Measurements from ENCODE around the gene PARD6B.

Gene PARD6B

GRCh38 chr20:50723672-50724071, 7.7 kb upstream of the PARD6B start:
- Histone ChIP-seq H3K9ac (ENCODE audit: low read length in 5 of 5) (no peak overlapping the region), H3K36me3 (ENCODE audit: control insufficient read depth in 5 of 5, insufficient read depth in 5 of 5, low read length in 5 of 5) (no peaks in the 10 kb centered on the region), H3K9me3 (ENCODE audit: control insufficient read depth in 5 of 5, low read length in 5 of 5) (no peaks in the 10 kb centered on the region), H3K4me1 (ENCODE audit: control insufficient read depth in 5 of 5, insufficient read depth in 5 of 5, low read length in 5 of 5) (peaks cover 0 to 12% (median 10%) of the 10 kb centered on the region in 5 donors), H3K27ac (ENCODE audit: low read depth, low read length) (no peak overlapping the region), H3K4me3 (ENCODE audit: low read depth in 1 of 5, low read length in 5 of 5) (no peak overlapping the region), H3K27me3 (ENCODE audit: control insufficient read depth in 5 of 5, insufficient read depth in 4 of 5, low read length in 5 of 5) (no peaks in the 10 kb centered on the region)

GRCh38 chr20:50724112-50724725, 7.2 kb upstream of the PARD6B start:
- no peaks in the 10 kb centered on the region for H3K27me3 ChIP-seq (ENCODE audit: control insufficient read depth in 5 of 5, insufficient read depth in 4 of 5, low read length in 5 of 5)
- no peak overlapping the region for H3K27ac ChIP-seq (ENCODE audit: low read depth, low read length)
- no peaks in the 10 kb centered on the region for H3K9me3 ChIP-seq (ENCODE audit: control insufficient read depth in 5 of 5, low read length in 5 of 5)
- no peak overlapping the region for H3K4me3 ChIP-seq (ENCODE audit: low read depth in 1 of 5, low read length in 5 of 5)
- no peaks in the 10 kb centered on the region for H3K36me3 ChIP-seq (ENCODE audit: control insufficient read depth in 5 of 5, insufficient read depth in 5 of 5, low read length in 5 of 5)
- H3K4me1 ChIP-seq (ENCODE audit: control insufficient read depth in 5 of 5, insufficient read depth in 5 of 5, low read length in 5 of 5) = peaks cover 0 to 12% (median 10%) of the 10 kb centered on the region in 5 donors
- no peak overlapping the region for H3K9ac ChIP-seq (ENCODE audit: low read length in 5 of 5)

GRCh38 chr20:50724851-50725723, 6.3 kb upstream of the PARD6B start:
- H3K36me3 ChIP-seq (ENCODE audit: control insufficient read depth in 5 of 5, insufficient read depth in 5 of 5, low read length in 5 of 5) = no peaks in the 10 kb centered on the region
- no peak overlapping the region for H3K27ac ChIP-seq (ENCODE audit: low read depth, low read length)
- H3K9me3 ChIP-seq (ENCODE audit: control insufficient read depth in 5 of 5, low read length in 5 of 5) = no peaks in the 10 kb centered on the region
- peaks cover 0 to 13% (median 10%) of the 10 kb centered on the region in 5 donors for H3K4me1 ChIP-seq (ENCODE audit: control insufficient read depth in 5 of 5, insufficient read depth in 5 of 5, low read length in 5 of 5)
- H3K4me3 ChIP-seq (ENCODE audit: low read depth in 1 of 5, low read length in 5 of 5) = no peak overlapping the region
- no peak overlapping the region for H3K9ac ChIP-seq (ENCODE audit: low read length in 5 of 5)
- no peaks in the 10 kb centered on the region for H3K27me3 ChIP-seq (ENCODE audit: control insufficient read depth in 5 of 5, insufficient read depth in 4 of 5, low read length in 5 of 5)

GRCh38 chr20:50725724-50726005, 5.7 kb upstream of the PARD6B start:
- Histone ChIP-seq H3K4me1 (ENCODE audit: control insufficient read depth in 5 of 5, insufficient read depth in 5 of 5, low read length in 5 of 5) (peaks cover 0 to 18% (median 16%) of the 10 kb centered on the region in 5 donors), H3K9me3 (ENCODE audit: control insufficient read depth in 5 of 5, low read length in 5 of 5) (no peaks in the 10 kb centered on the region), H3K27ac (ENCODE audit: low read depth, low read length) (no peak overlapping the region), H3K4me3 (ENCODE audit: low read depth in 1 of 5, low read length in 5 of 5) (no peak overlapping the region), H3K9ac (ENCODE audit: low read length in 5 of 5) (no peak overlapping the region), H3K27me3 (ENCODE audit: control insufficient read depth in 5 of 5, insufficient read depth in 4 of 5, low read length in 5 of 5) (no peaks in the 10 kb centered on the region), H3K36me3 (ENCODE audit: control insufficient read depth in 5 of 5, insufficient read depth in 5 of 5, low read length in 5 of 5) (no peaks in the 10 kb centered on the region)

- Histone ChIP-seq H3K27me3 (ENCODE audit: control insufficient read depth in 5 of 5, insufficient read depth in 4 of 5, low read length in 5 of 5) (peaks cover 0 to 2% (median 0%) of the 10 kb centered on the region in 5 donors), H3K4me3 (ENCODE audit: low read depth in 1 of 5, low read length in 5 of 5) (no peak overlapping the region), H3K9ac (ENCODE audit: low read length in 5 of 5) (no peak overlapping the region), H3K4me1 (ENCODE audit: control insufficient read depth in 5 of 5, insufficient read depth in 5 of 5, low read length in 5 of 5) (peaks cover 0 to 33% (median 25%) of the 10 kb centered on the region in 5 donors), H3K36me3 (ENCODE audit: control insufficient read depth in 5 of 5, insufficient read depth in 5 of 5, low read length in 5 of 5) (no peaks in the 10 kb centered on the region), H3K27ac (ENCODE audit: low read depth, low read length) (peak overlapping the region; percentile 60), H3K9me3 (ENCODE audit: control insufficient read depth in 5 of 5, low read length in 5 of 5) (no peaks in the 10 kb centered on the region)
Observed at GRCh38 chr20:50726955-50727791, 4.2 kb upstream of the PARD6B start.

- Histone ChIP-seq H3K4me3 (ENCODE audit: low read depth in 1 of 5, low read length in 5 of 5) (no peak overlapping the region), H3K9me3 (ENCODE audit: control insufficient read depth in 5 of 5, low read length in 5 of 5) (no peaks in the 10 kb centered on the region), H3K27ac (ENCODE audit: low read depth, low read length) (peak overlapping the region; percentile 60), H3K4me1 (ENCODE audit: control insufficient read depth in 5 of 5, insufficient read depth in 5 of 5, low read length in 5 of 5) (peaks cover 0 to 35% (median 26%) of the 10 kb centered on the region in 5 donors), H3K9ac (ENCODE audit: low read length in 5 of 5) (peak overlapping the region in 1 of 5 donors; percentile 49), H3K36me3 (ENCODE audit: control insufficient read depth in 5 of 5, insufficient read depth in 5 of 5, low read length in 5 of 5) (no peaks in the 10 kb centered on the region), H3K27me3 (ENCODE audit: control insufficient read depth in 5 of 5, insufficient read depth in 4 of 5, low read length in 5 of 5) (peaks cover 0 to 6% (median 0%) of the 10 kb centered on the region in 5 donors)
Observed at GRCh38 chr20:50727792-50728485, 3.4 kb upstream of the PARD6B start.

GRCh38 chr20:50728486-50728980, 2.8 kb upstream of the PARD6B start:
- no peaks in the 10 kb centered on the region for H3K36me3 ChIP-seq (ENCODE audit: control insufficient read depth in 5 of 5, insufficient read depth in 5 of 5, low read length in 5 of 5)
- no peak overlapping the region for H3K4me3 ChIP-seq (ENCODE audit: low read depth in 1 of 5, low read length in 5 of 5)
- H3K27me3 ChIP-seq (ENCODE audit: control insufficient read depth in 5 of 5, insufficient read depth in 4 of 5, low read length in 5 of 5) = peaks cover 0 to 6% (median 0%) of the 10 kb centered on the region in 5 donors
- H3K9ac ChIP-seq (ENCODE audit: low read length in 5 of 5) = peak overlapping the region in 1 of 5 donors; percentile 49
- peaks cover 0 to 35% (median 26%) of the 10 kb centered on the region in 5 donors for H3K4me1 ChIP-seq (ENCODE audit: control insufficient read depth in 5 of 5, insufficient read depth in 5 of 5, low read length in 5 of 5)
- H3K9me3 ChIP-seq (ENCODE audit: control insufficient read depth in 5 of 5, low read length in 5 of 5) = no peaks in the 10 kb centered on the region
- H3K27ac ChIP-seq (ENCODE audit: low read depth, low read length) = no peak overlapping the region

GRCh38 chr20:50728981-50729874, 2.2 kb upstream of the PARD6B start:
- no peaks in the 10 kb centered on the region for H3K9me3 ChIP-seq (ENCODE audit: control insufficient read depth in 5 of 5, low read length in 5 of 5)
- peaks cover 0 to 35% (median 26%) of the 10 kb centered on the region in 5 donors for H3K4me1 ChIP-seq (ENCODE audit: control insufficient read depth in 5 of 5, insufficient read depth in 5 of 5, low read length in 5 of 5)

More at GRCh38 chr20:50728981-50729874, 2.2 kb upstream of the PARD6B start:
- no peak overlapping the region for H3K9ac ChIP-seq (ENCODE audit: low read length in 5 of 5)
- H3K36me3 ChIP-seq (ENCODE audit: control insufficient read depth in 5 of 5, insufficient read depth in 5 of 5, low read length in 5 of 5) = no peaks in the 10 kb centered on the region
- H3K27me3 ChIP-seq (ENCODE audit: control insufficient read depth in 5 of 5, insufficient read depth in 4 of 5, low read length in 5 of 5) = peaks cover 0 to 6% (median 0%) of the 10 kb centered on the region in 5 donors
- H3K4me3 ChIP-seq (ENCODE audit: low read depth in 1 of 5, low read length in 5 of 5) = no peak overlapping the region
- no peak overlapping the region for H3K27ac ChIP-seq (ENCODE audit: low read depth, low read length)

All from subcutaneous abdominal adipose tissue (tissue), 5 donors.